Naive thymus-derived CD8-positive, alpha-beta T cell (primary cell): ENCODE measurements around the gene CASP3. TPM values are rescaled to one million over a fixed set of nuclear protein-coding genes. Genes with fewer than 3 reads are reported as not detected.

Source experiments
- ATAC-seq, 2 donors: fragments of 150-1000 bp; cut with Tn5 transposase in 1 of 2; sonication (Bioruptor Pico), chemical (Tn5 transposase) in 1 of 2; 1 replicate in 1 of 2; 2 replicates in 1 of 2; pipeline ENCODE4 v1.10.0; 2021; ENCODE audit warnings: mild to moderate bottlenecking in 2 of 2, moderate library complexity in 2 of 2
- POLR2A ChIA-PET: fragments of 350-600 bp; sonication (Branson Sonifier 250); formaldehyde crosslinking; loops from one replicate; lab custom pipeline; 2021; ENCODE audit warnings: antibody characterized with exemption; lab: Charles Lee
- DNase-seq, 10 donors: peaks; one replicate each; pipeline versions ENCODE4 v3.0.0 to v3.0.0-alpha.2; 2020 to 2022
- H3K27ac Mint-ChIP-seq, 10 donors: one replicate each; pipeline ENCODE4 v1.8.0; 2020 to 2022; ENCODE audit warnings: mild to moderate bottlenecking in 10 of 10, mixed read lengths in 10 of 10, moderate library complexity in 4 of 10, inconsistent platforms in 1 of 10
- H3K27me3 Mint-ChIP-seq, 5 donors: one replicate each; pipeline ENCODE4 v1.8.0; 2021 to 2022; ENCODE audit warnings: mixed read lengths in 5 of 5
- H3K36me3 Mint-ChIP-seq, 3 donors: one replicate each; pipeline ENCODE4 v1.8.0; 2020 to 2022; ENCODE audit warnings: mixed read lengths in 3 of 3, mild to moderate bottlenecking in 2 of 3, inconsistent platforms in 1 of 3
- H3K4me1 Mint-ChIP-seq, 4 donors: one replicate each; pipeline ENCODE4 v1.8.0; 2021 to 2022; ENCODE audit warnings: mixed read lengths in 4 of 4
- H3K4me3 Mint-ChIP-seq, 10 donors: one replicate each; pipeline ENCODE4 v1.8.0; 2020 to 2022; ENCODE audit warnings: mild to moderate bottlenecking in 10 of 10, mixed read lengths in 10 of 10, moderate library complexity in 6 of 10, inconsistent platforms in 1 of 10
- H3K9me3 Mint-ChIP-seq, 9 donors: one replicate each; pipeline ENCODE4 v1.8.0; 2020 to 2022; ENCODE audit warnings: mixed read lengths in 9 of 9, mild to moderate bottlenecking in 3 of 9, inconsistent platforms in 1 of 9, moderate library complexity in 1 of 9
- polyA plus RNA-seq, 3 donors: library from polyadenylated mRNA; unstranded; fragments of 300-500 nt; fragmentation: Illumina TruSeq; gene quantifications; one replicate each; pipeline ENCODE4 v1.2.3, GENCODE V29; 2021
- total RNA-seq, 8 experiments: library from RNA in 2 of 8; stranded (reverse) in 2 of 8; gene quantifications; one replicate each; pipeline ENCODE4 v1.2.3 and lab custom pipeline; 2021 to 2026

The CASP3 gene
- 10 to 100 TPM; 19.6 to 22.8 TPM for total RNA-seq
- polyA plus RNA-seq, result 1 to 10 TPM; 1.9 to 4.7 (median 3.3) TPM
- total RNA-seq (lab: John Stamatoyannopoulos, UW), result 27.7 to 94.5 (median 52.0) reads per million in 6 experiments

GRCh38 chr4:184649026-184649970 lies at the start of gene CASP3, which contains the start of gene PRIMPOL:
Gene CASP3, minus strand, starts transcription at chr4:184649447. Its CDS starts 10,994 bp downstream, at chr4:184638453.
Gene PRIMPOL, plus strand, starts transcription at chr4:184649738. Its CDS starts 7,403 bp downstream, at chr4:184657141.
- Mint-ChIP-seq H3K27ac (peak within 1 kb of the TSS; percentile 92 to 98 (median 96)), H3K4me3 (peak within 1 kb of the TSS; percentile 89 to 99 (median 96)), H3K27me3 (no peaks in the 10 kb centered on the region), H3K4me1 (peaks cover 33 to 60% (median 55%) of the 10 kb centered on the region in 4 donors), H3K36me3 (peaks cover 0 to 26% (median 3%) of the 10 kb centered on the region in 3 donors), H3K9me3 (no peaks in the 10 kb centered on the region)
- peak; percentile 85 to 98 (median 94) for DNase-seq
- POLR2A ChIA-PET, result interaction anchor here (0.7 to 3.3 kb wide), 14 partner anchors 11 to 494 kb away, joined by 3 to 18 read pairs (median 6); partner anchors contain the start of genes ACSL1, CENPU, IRF2 and SLC25A4
- ATAC-seq, result peak; percentile 86 to 87

- DNase-seq, result no peak
- ATAC-seq, result no peak
- Mint-ChIP-seq H3K27me3 (no peaks in the 10 kb centered on the region), H3K27ac (peak overlapping the region in 1 of 10 donors; percentile 38), H3K9me3 (no peaks in the 10 kb centered on the region), H3K4me1 (no peaks in the 10 kb centered on the region), H3K4me3 (no peak overlapping the region), H3K36me3 (peaks cover 0 to 30% (median 15%) of the 10 kb centered on the region in 3 donors)
- POLR2A ChIA-PET, result no interaction called here
Observed at GRCh38 chr4:184697956-184698355, 48.7 kb upstream of the CASP3 start.

- peaks cover 0 to 48% (median 22%) of the 10 kb centered on the region in 3 donors for H3K36me3 Mint-ChIP-seq
- ATAC-seq (no peak), DNase-seq (no peak)
- no peaks in the 10 kb centered on the region for H3K4me1 Mint-ChIP-seq
- H3K27me3 Mint-ChIP-seq, result no peaks in the 10 kb centered on the region
- H3K9me3 Mint-ChIP-seq, result no peaks in the 10 kb centered on the region
- no peak overlapping the region for H3K4me3 Mint-ChIP-seq
- no peak overlapping the region for H3K27ac Mint-ChIP-seq
- POLR2A ChIA-PET, result no interaction called here
Observed at GRCh38 chr4:184695178-184695896, 46.1 kb upstream of the CASP3 start.

- Mint-ChIP-seq H3K4me3 (no peak overlapping the region), H3K4me1 (no peaks in the 10 kb centered on the region), H3K27ac (no peak overlapping the region), H3K9me3 (no peaks in the 10 kb centered on the region), H3K27me3 (no peaks in the 10 kb centered on the region), H3K36me3 (peaks cover 0 to 48% (median 22%) of the 10 kb centered on the region in 3 donors)
- ATAC-seq (no peak), DNase-seq (no peak)
- POLR2A ChIA-PET, result no interaction called here
Observed at GRCh38 chr4:184694412-184694956, 45.2 kb upstream of the CASP3 start.

DNA sequence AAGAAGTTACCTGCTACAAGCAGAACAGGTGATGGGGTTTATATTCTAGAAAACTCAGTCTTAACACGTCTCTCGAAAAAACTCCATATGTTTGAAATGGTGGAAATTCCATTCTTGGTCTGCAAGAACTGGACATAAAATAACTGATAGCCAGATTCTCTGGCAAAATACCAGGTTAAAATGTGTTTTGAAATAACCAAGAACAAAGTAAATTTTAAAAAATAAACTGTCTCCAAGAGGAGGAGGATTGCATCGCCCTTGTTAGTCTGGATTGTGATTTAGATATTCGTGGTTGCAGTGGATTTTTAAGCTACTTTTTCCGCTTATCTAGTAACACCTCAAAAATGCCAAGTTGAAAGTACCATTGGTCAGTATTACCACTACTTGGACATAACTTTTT lies 43.8 kb upstream of the CASP3 start:
- Mint-ChIP-seq H3K9me3 (no peaks in the 10 kb centered on the region), H3K36me3 (peaks cover 0 to 53% (median 22%) of the 10 kb centered on the region in 3 donors), H3K4me3 (no peak overlapping the region), H3K27me3 (no peaks in the 10 kb centered on the region), H3K4me1 (no peaks in the 10 kb centered on the region), H3K27ac (no peak overlapping the region)
- POLR2A ChIA-PET, result no interaction called here
- DNase-seq, result no peak
- ATAC-seq, result no peak

GRCh38 chr4:184689681-184690080 lies 40.4 kb upstream of the CASP3 start:
- POLR2A ChIA-PET, result no interaction called here
- Mint-ChIP-seq H3K27ac (no peak overlapping the region), H3K9me3 (no peaks in the 10 kb centered on the region), H3K27me3 (no peaks in the 10 kb centered on the region), H3K4me3 (no peak overlapping the region), H3K4me1 (peaks cover 0 to 5% (median 2%) of the 10 kb centered on the region in 4 donors), H3K36me3 (peaks cover 0 to 50% (median 19%) of the 10 kb centered on the region in 3 donors)
- no peak for ATAC-seq
- DNase-seq, result no peak

GRCh38 chr4:184688447-184688846 lies 39.2 kb upstream of the CASP3 start:
- Mint-ChIP-seq H3K9me3 (no peaks in the 10 kb centered on the region), H3K27me3 (no peaks in the 10 kb centered on the region), H3K27ac (no peak overlapping the region), H3K4me3 (no peak overlapping the region), H3K4me1 (peaks cover 2 to 9% (median 5%) of the 10 kb centered on the region in 4 donors), H3K36me3 (peaks cover 0 to 41% (median 12%) of the 10 kb centered on the region in 3 donors)
- ATAC-seq, result no peak
- no peak for DNase-seq
- POLR2A ChIA-PET, result no interaction called here

DNA sequence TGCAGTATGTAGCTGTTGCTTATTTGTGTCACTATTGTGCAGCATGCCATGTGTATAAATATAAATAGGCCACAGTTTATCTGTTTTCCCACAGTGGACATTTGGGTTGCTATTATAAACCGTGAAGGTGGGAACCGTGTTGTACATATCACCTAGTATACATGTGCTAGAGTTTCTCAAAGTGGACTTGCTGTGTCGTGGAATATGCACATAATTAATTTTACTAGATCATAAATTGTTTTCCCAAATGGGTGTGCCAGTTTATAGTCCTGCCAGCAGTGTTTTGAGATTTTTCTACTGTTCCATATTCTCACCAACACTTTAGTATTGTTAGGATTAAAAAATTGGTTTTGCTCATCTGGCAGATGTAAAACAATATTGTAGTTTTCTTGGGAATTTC lies 38.8 kb upstream of the CASP3 start:
- Mint-ChIP-seq H3K27me3 (no peaks in the 10 kb centered on the region), H3K27ac (no peak overlapping the region), H3K4me3 (no peak overlapping the region), H3K36me3 (peaks cover 0 to 37% (median 11%) of the 10 kb centered on the region in 3 donors), H3K9me3 (no peaks in the 10 kb centered on the region), H3K4me1 (peaks cover 2 to 9% (median 5%) of the 10 kb centered on the region in 4 donors)
- DNase-seq (no peak), ATAC-seq (no peak)
- POLR2A ChIA-PET, result no interaction called here

DNA sequence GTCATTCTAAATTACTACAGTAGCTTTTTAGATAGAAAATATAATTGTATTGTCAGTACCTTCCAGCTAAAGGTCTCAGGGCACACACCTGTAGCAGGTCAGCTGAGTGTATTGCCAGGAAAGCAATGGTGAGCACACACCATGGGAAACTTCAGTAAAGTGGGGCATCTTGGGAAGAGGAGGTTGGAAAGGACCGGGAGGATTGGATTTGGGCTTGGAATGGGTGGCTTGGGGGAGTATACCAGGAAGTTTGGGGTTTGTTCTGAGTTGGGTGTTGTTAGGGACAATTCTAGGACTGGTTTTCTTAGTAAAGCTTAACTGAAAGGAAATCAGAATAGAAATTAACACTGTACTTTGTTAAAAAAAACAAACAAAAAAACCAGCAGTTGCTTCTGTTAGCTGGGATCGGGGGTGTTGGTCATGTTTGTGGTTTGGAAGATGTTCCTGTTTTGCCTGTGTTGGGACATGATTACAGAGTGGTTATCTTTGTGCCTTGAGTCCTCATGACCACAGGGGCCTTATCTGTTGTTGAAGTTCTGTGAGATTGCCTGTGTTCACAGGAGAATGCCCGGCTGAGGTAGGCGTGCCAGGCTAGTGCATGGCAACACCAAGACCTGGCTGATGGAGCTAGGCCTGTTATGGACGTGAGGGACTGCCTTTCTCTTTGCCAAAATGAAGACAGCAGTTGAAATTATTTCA lies 35.4 kb upstream of the CASP3 start:
- no peaks in the 10 kb centered on the region for H3K27me3 Mint-ChIP-seq
- no peaks in the 10 kb centered on the region for H3K9me3 Mint-ChIP-seq
- peaks cover 2 to 9% (median 5%) of the 10 kb centered on the region in 4 donors for H3K4me1 Mint-ChIP-seq
- POLR2A ChIA-PET, result no interaction called here
- ATAC-seq (no peak), DNase-seq (no peak)
- peak overlapping the region in 4 of 10 donors; percentile 12 to 64 (median 38) for H3K27ac Mint-ChIP-seq
- H3K4me3 Mint-ChIP-seq, result no peak overlapping the region
- peaks cover 0 to 27% (median 14%) of the 10 kb centered on the region in 3 donors for H3K36me3 Mint-ChIP-seq

DNA sequence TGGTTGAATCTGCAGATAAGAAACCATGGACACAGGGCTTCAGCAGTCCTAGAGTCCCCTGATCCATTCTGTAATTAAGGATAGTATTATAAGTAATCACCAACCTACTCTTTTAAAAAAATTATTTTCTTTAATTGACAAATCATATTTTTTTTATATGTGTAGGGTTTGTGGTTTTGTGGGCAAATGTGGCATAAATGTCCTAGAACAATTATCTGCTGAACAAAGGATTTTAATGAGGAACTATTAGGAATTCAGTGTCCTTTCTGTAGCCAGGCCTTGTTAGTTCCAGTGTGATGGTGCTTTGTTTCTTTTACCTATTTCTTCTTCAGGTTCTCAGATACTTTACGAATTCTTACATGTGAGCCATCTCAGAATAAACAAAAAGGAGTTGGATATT lies 32.7 kb upstream of the CASP3 start:
- Mint-ChIP-seq H3K4me3 (no peak overlapping the region), H3K27ac (no peak overlapping the region), H3K27me3 (no peaks in the 10 kb centered on the region), H3K36me3 (peaks cover 0 to 19% (median 14%) of the 10 kb centered on the region in 3 donors), H3K4me1 (peaks cover 4 to 9% (median 6%) of the 10 kb centered on the region in 4 donors), H3K9me3 (no peaks in the 10 kb centered on the region)
- no peak for ATAC-seq
- no peak for DNase-seq
- POLR2A ChIA-PET, result no interaction called here

GRCh38 chr4:184680698-184681097 lies 31.5 kb upstream of the CASP3 start:
- H3K27ac Mint-ChIP-seq, result peak overlapping the region in 1 of 10 donors; percentile 1
- peaks cover 4 to 9% (median 6%) of the 10 kb centered on the region in 4 donors for H3K4me1 Mint-ChIP-seq
- H3K4me3 Mint-ChIP-seq, result no peak overlapping the region
- H3K27me3 Mint-ChIP-seq, result no peaks in the 10 kb centered on the region
- H3K9me3 Mint-ChIP-seq, result no peaks in the 10 kb centered on the region
- H3K36me3 Mint-ChIP-seq, result peaks cover 0 to 16% (median 11%) of the 10 kb centered on the region in 3 donors
- DNase-seq (no peak), ATAC-seq (no peak)
- POLR2A ChIA-PET, result no interaction called here
